IPS-18c (cell line): ENCODE data around the gene IVNS1ABP.

Experiments
- H3K4me3 ChIP-seq: 2 replicates; pipeline ENCODE4 v1.7.0; 2013; ENCODE audit warnings: low read depth, mild to moderate bottlenecking, low read length, moderate library complexity; ENCODE audit not compliant: insufficient read depth
- H3K9me3 ChIP-seq: one replicate; pipeline ENCODE4 v1.6.1; 2013; ENCODE audit warnings: mild to moderate bottlenecking, low read length, moderate library complexity; ENCODE audit not compliant: control insufficient read depth, insufficient read depth

The IVNS1ABP gene

DNA sequence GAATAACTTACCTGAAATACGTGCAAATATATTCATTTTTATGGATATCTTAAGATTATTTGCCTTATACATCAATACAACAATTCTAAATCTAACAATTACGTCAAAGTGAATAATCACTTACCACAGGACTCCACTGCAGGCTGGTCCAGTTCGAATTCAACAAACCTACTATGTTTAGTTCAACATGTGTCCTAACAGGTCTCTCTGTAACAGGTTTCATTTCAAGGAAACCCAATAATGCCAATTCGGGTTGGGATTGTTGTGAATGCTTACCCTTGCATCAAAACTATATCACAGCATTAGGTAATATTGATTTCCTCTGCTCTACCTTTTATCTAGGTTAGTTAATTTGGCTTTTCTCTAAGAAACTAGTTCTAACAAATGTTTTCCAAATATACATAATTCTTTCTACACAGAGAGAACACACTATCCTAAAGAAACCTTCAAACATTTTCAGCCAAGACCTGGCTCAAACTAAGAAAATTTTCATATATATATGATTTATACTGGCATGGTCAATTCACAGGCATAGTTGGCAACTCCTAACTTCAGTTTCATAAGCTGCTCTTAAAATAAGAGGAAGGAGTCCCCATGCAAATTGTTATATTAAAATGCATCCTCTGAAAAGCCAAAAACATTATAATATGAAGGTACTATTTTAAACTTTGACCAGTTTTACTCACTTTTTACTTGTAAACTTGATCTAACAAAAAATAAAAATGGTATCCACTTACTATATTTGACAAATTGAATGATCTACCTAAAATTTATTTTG, 4.5 kb downstream of the IVNS1ABP start:
- Histone ChIP-seq H3K4me3 (no peak overlapping the region), H3K9me3 (no peaks in the 10 kb centered on the region)

DNA sequence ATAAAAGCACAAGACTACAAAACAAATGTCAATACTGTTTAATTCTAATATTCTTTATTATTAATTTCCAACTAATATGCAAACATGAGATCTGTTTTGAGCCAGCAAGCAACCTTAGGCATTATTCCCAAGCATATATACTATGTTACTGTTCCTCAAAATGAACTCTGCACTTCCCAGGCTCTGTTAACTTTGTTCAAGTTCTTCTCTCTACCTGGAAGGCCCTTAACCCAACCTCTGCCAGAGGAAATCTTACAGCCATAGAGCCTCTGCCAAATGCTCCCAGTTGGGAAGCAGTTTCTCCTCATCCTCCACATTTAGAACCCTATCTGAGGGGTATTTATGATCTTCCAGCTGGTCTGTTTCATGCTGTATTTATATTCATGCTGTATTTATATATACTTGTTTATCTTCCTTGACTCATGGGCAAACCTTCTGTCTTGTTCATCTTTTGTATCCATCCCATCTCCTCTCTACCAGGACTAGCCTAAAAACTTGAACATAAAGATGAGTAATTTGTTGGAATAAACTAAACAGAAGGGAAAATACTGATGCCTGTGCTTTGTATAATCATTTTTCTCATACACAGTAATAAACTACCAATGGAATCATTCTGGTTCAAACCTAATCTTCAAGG, 5.3 kb downstream of the IVNS1ABP start:
- no peaks in the 10 kb centered on the region for H3K9me3 ChIP-seq
- H3K4me3 ChIP-seq: no peak overlapping the region

DNA sequence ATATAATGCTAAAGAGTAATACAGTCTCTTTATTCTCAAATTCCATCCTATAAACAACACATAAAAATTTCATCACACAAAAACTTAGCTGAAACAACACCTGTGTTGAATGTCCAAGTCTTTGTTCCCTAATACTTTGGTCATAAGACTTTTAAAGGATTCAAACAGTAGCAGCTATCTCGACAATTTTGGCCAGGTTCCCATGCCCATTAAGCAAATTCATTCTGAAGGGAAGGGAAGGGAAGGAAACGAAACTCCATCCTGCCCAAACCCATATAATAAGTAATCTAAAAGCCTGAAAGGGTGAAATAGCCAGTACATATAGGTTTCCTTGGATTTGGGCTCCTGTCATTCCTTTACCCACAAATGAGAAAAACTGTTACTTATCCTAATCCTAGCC, 7.5 kb downstream of the IVNS1ABP start:
- no peak overlapping the region for H3K4me3 ChIP-seq
- no peaks in the 10 kb centered on the region for H3K9me3 ChIP-seq

DNA sequence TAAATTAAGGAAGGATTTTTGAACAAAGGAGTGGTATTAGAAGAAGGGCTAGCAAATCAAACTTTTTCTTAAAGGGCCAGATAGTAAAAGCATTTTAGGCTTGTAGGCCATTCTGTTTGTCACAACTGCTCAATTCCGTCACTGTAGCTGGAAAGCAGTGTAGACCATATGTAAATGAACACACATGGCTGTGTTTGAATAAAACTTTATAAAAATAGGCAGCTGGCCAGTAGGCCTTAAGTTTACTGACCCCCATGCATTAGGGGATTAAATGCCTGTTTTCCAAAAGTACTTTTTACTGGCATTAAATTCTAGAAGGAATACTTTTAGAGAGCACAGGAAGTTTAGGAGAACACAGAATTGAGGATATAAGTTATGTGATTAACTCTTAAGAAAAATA, 8.9 kb downstream of the IVNS1ABP start:
- Histone ChIP-seq H3K4me3 (no peak overlapping the region), H3K9me3 (no peaks in the 10 kb centered on the region)

DNA sequence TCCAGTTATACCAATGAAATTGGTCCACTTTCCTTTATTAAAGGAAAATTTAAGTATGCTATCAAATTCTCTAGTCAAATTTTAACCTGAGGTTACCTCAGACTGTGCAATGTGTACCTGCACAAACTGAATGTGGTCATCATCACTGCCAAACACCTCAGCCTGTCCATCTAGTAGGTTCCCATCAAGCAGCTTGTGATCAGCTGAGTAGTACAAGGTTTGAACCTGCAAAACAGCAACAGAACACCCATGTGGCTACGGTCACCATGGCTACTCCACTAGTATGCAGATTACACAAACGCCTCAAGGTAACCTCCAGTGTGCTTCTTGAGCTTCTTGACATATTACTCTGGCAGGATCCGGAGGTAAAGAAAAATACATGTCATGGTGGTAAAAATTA, 11.6 kb downstream of the IVNS1ABP start:
- no peak overlapping the region for H3K4me3 ChIP-seq
- no peaks in the 10 kb centered on the region for H3K9me3 ChIP-seq

DNA sequence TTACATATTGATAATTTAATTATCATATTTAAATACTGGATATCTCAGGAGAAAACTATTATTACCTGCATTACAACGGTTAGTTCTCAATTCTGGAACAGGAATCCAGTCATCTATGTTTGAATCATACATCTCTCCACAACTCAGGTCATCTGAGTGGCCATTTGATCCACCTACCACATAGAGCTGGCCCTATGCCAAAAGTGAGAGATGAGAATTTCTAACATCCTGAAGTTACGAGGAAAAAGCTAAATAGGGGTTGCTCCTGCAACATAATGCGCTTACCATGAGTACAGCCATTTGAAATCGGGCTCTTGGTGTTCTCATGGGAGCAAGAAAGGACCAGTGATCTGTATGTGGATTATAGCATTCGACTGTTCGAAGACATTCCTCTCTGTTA, 16.9 kb downstream of the IVNS1ABP start:
- Histone ChIP-seq H3K4me3 (no peak overlapping the region), H3K9me3 (no peaks in the 10 kb centered on the region)

DNA sequence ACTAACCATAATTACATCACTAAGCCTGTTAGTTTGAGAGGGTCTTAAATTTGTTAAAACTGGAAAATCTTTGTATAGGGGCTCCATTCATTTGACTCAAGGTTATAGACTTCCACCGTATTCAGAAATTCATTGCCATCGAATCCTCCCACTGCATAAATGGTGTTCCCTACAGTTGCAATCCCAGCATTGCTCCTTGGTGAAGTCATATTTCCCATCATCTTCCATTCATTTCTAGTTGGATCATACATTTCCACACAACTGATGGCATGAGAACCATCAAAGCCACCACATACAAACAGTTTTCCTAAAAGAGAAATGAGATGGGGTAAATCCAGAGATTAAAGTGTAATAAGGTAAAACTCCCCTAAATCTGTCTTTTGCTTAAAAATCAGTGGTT, 19.1 kb downstream of the IVNS1ABP start:
- Histone ChIP-seq H3K4me3 (no peak overlapping the region), H3K9me3 (no peaks in the 10 kb centered on the region)

DNA sequence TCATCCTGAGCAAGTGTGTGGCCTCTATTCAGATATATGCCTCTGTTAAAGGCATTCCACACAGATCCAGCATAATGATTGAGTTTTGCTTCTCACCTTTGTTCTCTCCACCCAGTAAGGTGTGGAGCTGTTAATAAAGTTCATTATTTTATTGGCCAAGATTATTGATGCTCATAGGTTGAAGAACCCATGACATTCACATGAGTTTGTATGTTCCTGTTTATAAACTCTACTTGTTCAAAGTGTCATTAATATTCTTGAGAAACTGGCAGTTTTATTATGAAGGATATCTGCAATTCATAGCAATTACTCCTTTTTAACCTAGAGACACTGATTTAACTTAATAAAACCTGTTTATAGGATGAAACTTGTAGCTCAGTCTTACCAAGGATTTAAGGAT, 22.0 kb downstream of the IVNS1ABP start:
- H3K9me3 ChIP-seq: no peaks in the 10 kb centered on the region
- H3K4me3 ChIP-seq: no peak overlapping the region

DNA sequence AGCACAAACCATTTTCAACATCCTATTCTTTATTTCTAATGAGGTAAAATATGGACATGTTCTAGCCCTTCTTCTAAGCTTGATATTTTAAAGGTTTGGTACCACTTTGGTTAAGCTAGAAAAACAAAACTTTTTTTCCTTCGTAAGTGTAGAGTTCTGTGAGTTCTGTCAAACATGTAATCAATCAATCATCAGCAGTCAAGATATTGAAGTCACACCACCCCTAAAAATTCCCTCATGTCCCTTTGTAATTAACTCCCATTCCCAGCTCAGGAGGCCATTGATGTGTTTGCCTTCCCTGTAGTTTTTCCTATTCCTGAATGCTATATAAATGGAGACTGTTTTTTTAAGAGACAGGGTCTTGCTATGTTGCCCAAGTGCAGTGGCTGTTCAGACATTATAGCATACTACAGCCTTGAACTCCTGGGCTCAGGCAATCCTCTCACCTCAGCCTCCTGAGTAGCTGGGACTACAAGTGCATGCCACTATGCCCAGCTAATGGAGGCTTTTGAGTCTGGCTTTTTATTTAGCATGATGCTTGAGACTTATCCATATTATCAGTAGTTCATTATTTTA, 23.0 kb downstream of the IVNS1ABP start:
- no peak overlapping the region for H3K4me3 ChIP-seq
- no peaks in the 10 kb centered on the region for H3K9me3 ChIP-seq

DNA sequence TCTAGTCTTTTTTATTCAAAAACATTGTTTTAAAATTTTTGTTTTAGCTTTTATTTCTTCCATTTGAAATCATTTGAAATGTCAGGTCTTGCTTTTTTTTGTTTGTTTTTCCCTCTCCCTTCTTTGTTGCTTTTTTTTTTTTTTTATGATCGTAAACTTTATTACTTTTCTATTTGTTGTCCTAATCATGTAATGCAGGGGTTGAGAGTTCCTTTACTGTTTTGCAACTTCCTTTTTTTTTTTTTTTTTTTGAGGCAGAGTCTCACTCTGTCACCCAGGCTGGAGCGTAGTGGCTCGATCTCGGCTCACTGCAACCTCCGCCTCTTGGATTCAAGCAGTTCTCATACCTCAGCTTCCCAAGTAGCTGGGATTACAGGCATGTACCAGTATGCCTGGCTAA, 24.8 kb downstream of the IVNS1ABP start:
- H3K4me3 ChIP-seq: no peak overlapping the region
- no peaks in the 10 kb centered on the region for H3K9me3 ChIP-seq

DNA sequence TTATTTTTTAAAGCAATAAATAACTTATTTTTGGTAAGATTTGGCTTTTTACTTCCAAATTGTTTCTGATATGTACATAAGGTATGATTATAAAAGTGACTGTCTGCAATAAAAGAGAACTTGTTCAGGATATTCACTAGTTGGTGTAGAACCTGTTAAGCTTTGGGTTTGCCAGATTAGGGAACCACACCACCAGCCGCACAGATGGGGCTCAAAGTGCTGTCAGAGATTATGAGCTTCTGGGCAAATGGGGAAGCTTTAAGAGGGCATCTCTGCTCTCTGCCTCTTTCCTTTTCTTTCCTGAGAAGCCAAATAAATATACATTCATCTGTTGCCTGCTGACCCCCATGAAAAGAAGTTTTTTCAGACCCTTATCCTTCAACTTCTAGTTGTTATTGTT, 25.4 kb downstream of the IVNS1ABP start:
- H3K4me3 ChIP-seq: no peak overlapping the region

DNA sequence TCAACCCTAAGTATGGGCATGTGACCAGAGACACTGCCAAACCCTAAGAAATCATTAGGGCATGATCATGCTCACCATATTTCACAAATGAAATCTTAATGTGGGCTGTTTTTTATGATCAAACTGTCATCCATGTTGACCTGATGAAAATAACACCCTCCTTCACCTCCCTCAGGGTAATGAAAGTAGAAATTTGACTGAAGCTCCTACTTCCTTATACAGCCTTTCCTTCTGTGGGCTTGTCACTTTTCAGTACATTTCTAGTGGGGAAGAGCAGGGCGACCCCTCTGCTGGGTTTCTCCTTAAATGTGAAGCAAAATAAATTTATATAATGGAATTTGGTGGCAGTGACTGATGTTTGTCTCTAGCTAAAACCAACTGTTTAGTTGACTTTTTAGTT, 25.9 kb downstream of the IVNS1ABP start:
- Histone ChIP-seq H3K4me3 (no peak overlapping the region), H3K9me3 (no peaks in the 10 kb centered on the region)

More for the DNA sequence above, 25.4 kb downstream of the IVNS1ABP start:
- H3K9me3 ChIP-seq: no peaks in the 10 kb centered on the region

DNA sequence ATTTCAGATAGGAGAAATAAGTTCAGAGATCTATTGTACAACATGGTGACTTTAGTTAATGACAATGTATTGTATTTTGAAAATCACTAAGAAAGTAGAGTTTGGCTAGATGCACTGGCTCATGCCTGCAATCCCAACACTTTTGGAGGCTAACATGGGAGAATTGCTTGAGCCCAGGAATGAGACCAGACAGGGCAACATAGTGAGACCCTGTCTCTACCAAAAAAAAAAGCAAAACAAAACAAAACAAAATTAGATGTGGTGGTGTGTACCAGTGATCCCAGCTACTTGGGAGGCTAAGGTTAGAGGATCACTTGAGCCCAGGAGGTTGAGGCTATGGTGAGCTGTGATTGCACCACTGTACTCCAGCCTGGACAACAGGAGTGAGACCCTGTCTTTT, 27.2 kb downstream of the IVNS1ABP start:
- H3K4me3 ChIP-seq: no peak overlapping the region
- no peaks in the 10 kb centered on the region for H3K9me3 ChIP-seq

DNA sequence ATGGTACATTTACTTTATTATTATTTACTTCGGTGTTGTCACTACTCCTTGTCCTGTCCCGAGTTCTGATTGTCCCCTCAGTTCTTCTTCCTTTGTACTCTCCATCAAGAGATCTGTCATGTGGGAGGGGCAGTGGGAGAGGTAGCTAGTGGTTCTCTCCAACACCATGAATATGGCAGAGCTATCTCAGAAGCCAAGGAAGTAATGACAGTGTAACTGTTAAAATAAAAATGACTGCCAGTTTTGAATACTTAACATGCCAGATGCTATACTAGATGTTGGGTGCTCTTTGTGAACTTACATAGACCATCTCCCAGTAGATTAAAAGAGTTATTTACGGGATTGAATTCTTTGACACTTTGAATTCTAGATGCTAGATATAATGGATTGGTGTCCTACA, 28.6 kb downstream of the IVNS1ABP start:
- H3K9me3 ChIP-seq: no peaks in the 10 kb centered on the region
- H3K4me3 ChIP-seq: no peak overlapping the region

DNA sequence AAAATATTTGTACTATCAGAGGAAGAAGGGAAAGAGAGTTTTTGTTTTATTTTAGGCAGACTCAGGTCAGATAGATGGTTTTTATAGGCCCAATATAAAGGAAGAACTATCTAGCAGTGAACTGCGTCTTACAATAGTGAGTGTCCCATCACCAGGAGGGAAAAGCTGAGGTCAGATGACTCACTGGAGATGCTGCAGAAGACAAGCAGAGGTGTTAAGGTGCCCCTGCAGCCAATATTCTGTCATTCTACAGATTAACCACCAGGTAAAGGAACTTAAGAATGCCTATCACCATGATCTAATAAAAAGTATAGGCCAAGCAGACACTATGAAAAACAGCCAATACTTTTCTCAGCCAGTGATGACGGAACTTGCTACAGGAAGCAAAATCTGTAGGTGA, 29.6 kb downstream of the IVNS1ABP start:
- H3K4me3 ChIP-seq: no peak overlapping the region
- H3K9me3 ChIP-seq: no peaks in the 10 kb centered on the region

DNA sequence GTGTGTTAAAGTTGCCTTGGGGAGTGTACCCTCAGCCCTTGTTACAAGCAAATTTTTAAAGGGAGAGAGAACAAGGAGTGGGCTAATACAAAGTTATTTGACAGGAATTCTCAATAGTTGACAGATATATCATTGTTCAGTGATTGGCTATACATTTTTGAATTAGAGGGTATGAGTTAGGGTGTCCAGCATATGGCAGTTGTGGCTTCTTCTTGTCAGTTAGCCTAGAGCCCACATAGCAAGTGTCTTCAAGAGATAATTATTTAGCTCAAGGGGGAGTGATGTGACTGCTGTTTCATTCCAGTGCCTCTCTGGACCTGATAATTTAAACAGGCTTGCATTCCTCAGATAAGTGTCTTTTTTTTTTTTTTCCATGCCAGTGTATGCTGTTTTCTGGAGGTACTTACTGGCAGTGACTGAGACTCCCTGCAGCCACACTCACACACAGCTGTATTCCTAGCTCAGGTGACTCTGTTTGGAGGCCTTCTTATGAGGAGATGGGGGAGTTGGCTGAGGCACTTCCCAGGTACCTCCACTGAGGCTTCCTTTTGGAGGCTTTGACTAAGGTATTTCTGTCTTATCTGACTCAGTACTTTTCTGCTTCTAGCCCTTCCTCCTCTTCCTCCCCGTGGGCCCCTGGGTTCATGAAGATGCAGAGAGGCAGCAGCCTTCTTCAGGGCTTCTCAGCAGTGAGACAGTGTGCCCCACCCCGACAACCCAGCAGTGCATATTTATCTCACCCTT, 32.3 kb downstream of the IVNS1ABP start:
- no peaks in the 10 kb centered on the region for H3K9me3 ChIP-seq

DNA sequence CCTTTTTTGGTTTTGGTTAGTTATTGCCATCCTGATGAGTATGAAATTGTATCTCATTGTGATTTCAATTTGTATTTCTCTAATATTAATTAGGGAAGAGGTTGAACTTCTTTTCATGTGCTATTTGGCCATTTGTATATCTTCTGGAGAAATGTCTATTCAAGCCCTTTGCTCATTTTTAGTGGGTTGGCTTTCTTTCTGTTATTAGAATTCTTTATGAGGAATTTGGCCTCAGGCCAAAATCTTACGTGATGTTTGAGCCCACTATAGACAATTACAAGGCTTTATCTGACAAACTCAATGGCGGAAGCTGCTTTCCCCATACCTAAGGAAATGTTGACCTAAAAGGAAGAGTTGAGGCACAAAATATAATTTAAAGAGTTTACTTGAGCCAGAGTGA, 32.9 kb downstream of the IVNS1ABP start:
- no peak overlapping the region for H3K4me3 ChIP-seq
- H3K9me3 ChIP-seq: no peaks in the 10 kb centered on the region

More for the DNA sequence above, 32.3 kb downstream of the IVNS1ABP start:
- H3K4me3 ChIP-seq: no peak overlapping the region

DNA sequence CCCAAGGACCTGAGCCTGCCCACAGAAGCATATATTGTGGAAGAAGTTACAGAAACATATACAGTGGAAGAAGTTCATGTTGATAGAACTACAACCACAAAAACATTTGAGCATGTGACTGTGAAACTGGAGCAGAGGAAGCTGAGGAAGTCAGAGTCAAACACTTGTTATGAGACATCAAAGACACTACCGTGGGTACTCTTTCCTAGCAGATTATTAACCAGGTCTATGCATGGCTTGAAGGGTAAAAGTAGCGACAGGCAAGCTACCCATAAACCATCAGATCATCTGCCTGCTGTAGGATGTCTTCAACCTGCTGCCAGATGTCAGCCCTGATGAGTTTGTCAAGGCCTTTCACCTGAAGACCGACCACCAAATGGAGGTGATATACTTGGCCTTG, 35.8 kb downstream of the IVNS1ABP start:
- H3K4me3 ChIP-seq: no peak overlapping the region
- no peaks in the 10 kb centered on the region for H3K9me3 ChIP-seq
